ENCODE measurements around the gene GNB4. TPM values are rescaled to one million over a fixed set of nuclear protein-coding genes. Genes with fewer than 3 reads are reported as not detected.

Gene GNB4
- total and polyA plus RNA-seq, 2 of the 8 experiments (the other 6 are each of a cell fraction or from before 2014, with no cell fraction given), result 13.4 to 29.2 TPM

DNA sequence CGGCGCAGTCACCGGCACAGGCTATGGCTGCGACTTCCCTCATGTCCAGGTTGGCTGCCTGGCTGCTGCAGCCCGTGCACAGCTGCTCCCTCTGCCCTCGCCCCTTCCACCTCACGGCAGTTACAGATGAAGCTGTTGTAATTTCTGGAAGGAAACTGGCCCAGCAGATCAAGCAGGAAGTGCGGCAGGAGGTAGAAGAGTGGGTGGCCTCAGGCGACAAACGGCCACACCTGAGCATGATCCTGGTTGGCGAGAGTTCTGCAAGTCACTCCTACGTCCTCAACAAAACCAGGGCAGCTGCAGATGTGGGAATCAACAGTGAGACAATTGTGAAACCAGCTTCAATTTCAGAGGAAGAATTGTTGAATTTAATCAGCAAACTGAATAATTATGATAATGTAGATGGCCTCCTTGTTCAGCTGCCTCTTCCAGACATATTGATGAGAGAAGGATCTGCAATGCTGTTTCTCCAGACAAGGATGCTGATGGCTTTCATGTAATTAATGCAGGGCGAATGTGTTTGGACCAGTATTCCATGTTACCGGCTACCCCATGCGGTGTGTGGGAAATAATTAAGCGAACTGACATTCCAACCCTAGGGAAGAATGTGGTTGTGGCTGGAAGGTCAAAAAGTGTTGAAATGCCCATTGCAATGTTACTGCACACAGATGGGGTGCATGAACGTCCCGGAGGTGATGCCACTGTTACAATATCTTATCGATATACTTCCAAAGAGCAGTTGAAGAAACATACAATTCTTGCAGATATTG, 13.2 kb upstream of the GNB4 start:
- H4K20me1 ChIP-seq (replicated peaks in 1 of 2; ENCODE audit: control insufficient read depth in 1 of 2, insufficient read depth in 2 of 2, low read length in 2 of 2), result no peaks in the 10 kb centered on the region
- FAIRE-seq, result peak; percentile 48
- H3K27me3 ChIP-seq (replicated peaks in 1 of 4; ENCODE audit: control insufficient read depth in 3 of 4, extremely low read depth in 1 of 4, insufficient read depth in 3 of 4, low read length in 3 of 4), result no peaks in the 10 kb centered on the region
- peaks cover 0 to 6% (median 0%) of the 10 kb centered on the region in 4 experiments; a peak in 1 of 7 replicates for H3K4me1 ChIP-seq (replicated peaks in 1 of 4; ENCODE audit: control insufficient read depth in 3 of 4, insufficient read depth in 4 of 4, low read length in 3 of 4)
- no peak overlapping the region for H3K4me3 ChIP-seq (ENCODE audit: extremely low read depth in 1 of 4, insufficient read depth in 2 of 4, low read depth in 3 of 4, low read length in 4 of 4)
- H2BK12ac ChIP-seq (ENCODE audit: low read depth, low read length), result no peak overlapping the region; the same call in 1 of the 2 replicates
- H3K56ac ChIP-seq (replicated peaks; ENCODE audit: insufficient read length, low read depth, low read length), result no peak overlapping the region
- H3K23ac ChIP-seq (ENCODE audit: insufficient read length), result no peak overlapping the region
- H3K79me2 ChIP-seq (ENCODE audit: control insufficient read depth in 1 of 2, insufficient read depth in 2 of 2, low read length in 2 of 2), result no peaks in the 10 kb centered on the region
- H3K4me2 ChIP-seq (ENCODE audit: insufficient read depth in 1 of 2, low read depth in 2 of 2, low read length in 2 of 2), result no peak overlapping the region
- H4K5ac ChIP-seq (ENCODE audit: insufficient read length, low read depth, low read length), result no peak overlapping the region
- H2BK20ac ChIP-seq (ENCODE audit: low read length), result no peak overlapping the region
- H4K8ac ChIP-seq (ENCODE audit: extremely low read depth, insufficient read depth, low read length), result peak overlapping the region; percentile 91; the same call in 1 of the 2 replicates
- H3K27ac ChIP-seq (ENCODE audit: low read depth, low read length), result no peak overlapping the region
- ChIA-PET POLR2A (ENCODE audit: partially characterized antibody) (interaction anchor here (0.8 to 1.1 kb wide), 2 partner anchors 10 to 27 kb away, joined by 3 read pairs; no protein-coding TSS in a partner anchor), CTCF (ENCODE audit: partially characterized antibody) (interaction anchor here (1.2 to 1.3 kb wide), 3 partner anchors 10 to 67 kb away, joined by 3 read pairs; no protein-coding TSS in a partner anchor)
- no peak for DNase-seq (ENCODE audit: low read depth in 1 of 2, low spot score in 2 of 2)
- no peak overlapping the region for H3K9ac ChIP-seq (replicated peaks in 1 of 4; ENCODE audit: extremely low read depth in 1 of 4, low read depth in 3 of 4, low read length in 3 of 4)
- 87% methylated on average over 19 of the region's 19 CpGs; no CpG with 5 or more reads in 1 of the 2 experiments for WGBS, 2 experiments (ENCODE audit: extremely low coverage in 1 of 2, insufficient coverage in 1 of 2, insufficient read length in 1 of 2, insufficient replicate concordance in 2 of 2, low coverage in 1 of 2, low lambda C conversion rate in 2 of 2, missing lambda C conversion rate in 1 of 2)
- TF ChIP-seq TEAD4 (IDR thresholded peaks at IDR 0.05; ENCODE audit: low read depth, low read length) (peak; percentile 45; the same call in 1 of the 2 replicates), TBP (IDR thresholded peaks at IDR 0.05; ENCODE audit: low read depth, low read length) (no peak)
- H3K18ac ChIP-seq (ENCODE audit: extremely low read depth, low read length), result no peak overlapping the region
- no peaks in the 10 kb centered on the region for H3K23me2 ChIP-seq (ENCODE audit: low read depth, low read length)
- no peak overlapping the region for H4K91ac ChIP-seq (replicated peaks; ENCODE audit: insufficient read length, low read length)
- peak overlapping the region; percentile 50; the same call in 1 of the 2 replicates for H2BK5ac ChIP-seq (ENCODE audit: low read depth, low read length)
- no peaks in the 10 kb centered on the region for H3K36me3 ChIP-seq (ENCODE audit: control insufficient read depth in 2 of 4, insufficient read depth in 4 of 4, low read length in 3 of 4)
- no peak overlapping the region for H2BK15ac ChIP-seq (ENCODE audit: low read length)
- H3K14ac ChIP-seq (ENCODE audit: insufficient read length), result no peak overlapping the region
- H2AK5ac ChIP-seq (ENCODE audit: low read depth, low read length), result no peak overlapping the region
- H3K79me1 ChIP-seq (ENCODE audit: low read depth, low read length), result no peaks in the 10 kb centered on the region
- H2AFZ ChIP-seq (ENCODE audit: low read length), result peak overlapping the region; percentile 26; the same call in 1 of the 2 replicates
- H3K9me3 ChIP-seq (ENCODE audit: insufficient read depth in 2 of 2, low read depth in 1 of 2, low read length in 1 of 2), result no peaks in the 10 kb centered on the region
- H2BK120ac ChIP-seq (replicated peaks; ENCODE audit: low read depth, low read length), result no peak overlapping the region
- no peak overlapping the region for H3K4ac ChIP-seq (replicated peaks; ENCODE audit: insufficient read length, low read depth, low read length)

Data from H1 (cell line).